Measurements from ENCODE around the gene L1TD1.

DNA sequence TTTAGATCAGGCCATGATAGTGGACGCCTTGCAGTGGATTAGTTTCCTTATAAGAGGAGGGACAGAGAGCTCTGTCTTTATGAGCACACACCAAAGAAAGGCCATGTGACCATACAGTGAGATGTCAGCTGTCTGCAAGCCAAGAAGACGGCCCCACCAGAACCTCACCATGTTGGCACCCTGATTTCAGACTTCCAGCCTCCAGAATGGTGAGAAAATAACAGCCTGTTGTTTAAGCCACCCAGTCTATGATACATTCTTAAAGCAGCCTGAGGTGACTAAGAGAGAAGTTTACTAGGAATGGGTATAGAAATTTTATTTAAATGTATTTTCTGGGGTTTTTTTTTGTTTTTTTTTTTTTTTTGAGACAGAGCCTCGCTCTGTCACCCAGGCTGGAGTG, 29.5 kb downstream of the L1TD1 start:
- TF ChIP-seq, protein P1, sequence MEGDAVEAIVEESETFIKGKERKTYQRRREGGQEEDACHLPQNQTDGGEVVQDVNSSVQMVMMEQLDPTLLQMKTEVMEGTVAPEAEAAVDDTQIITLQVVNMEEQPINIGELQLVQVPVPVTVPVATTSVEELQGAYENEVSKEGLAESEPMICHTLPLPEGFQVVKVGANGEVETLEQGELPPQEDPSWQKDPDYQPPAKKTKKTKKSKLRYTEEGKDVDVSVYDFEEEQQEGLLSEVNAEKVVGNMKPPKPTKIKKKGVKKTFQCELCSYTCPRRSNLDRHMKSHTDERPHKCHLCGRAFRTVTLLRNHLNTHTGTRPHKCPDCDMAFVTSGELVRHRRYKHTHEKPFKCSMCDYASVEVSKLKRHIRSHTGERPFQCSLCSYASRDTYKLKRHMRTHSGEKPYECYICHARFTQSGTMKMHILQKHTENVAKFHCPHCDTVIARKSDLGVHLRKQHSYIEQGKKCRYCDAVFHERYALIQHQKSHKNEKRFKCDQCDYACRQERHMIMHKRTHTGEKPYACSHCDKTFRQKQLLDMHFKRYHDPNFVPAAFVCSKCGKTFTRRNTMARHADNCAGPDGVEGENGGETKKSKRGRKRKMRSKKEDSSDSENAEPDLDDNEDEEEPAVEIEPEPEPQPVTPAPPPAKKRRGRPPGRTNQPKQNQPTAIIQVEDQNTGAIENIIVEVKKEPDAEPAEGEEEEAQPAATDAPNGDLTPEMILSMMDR (IDR thresholded peaks at IDR 0.05; ENCODE audit: poor library complexity, severe bottlenecking) = no peak
- no peak for TF ChIP-seq EP300 (conservative IDR thresholded peaks at IDR 0.05; ENCODE audit: poor library complexity, severe bottlenecking)
- no peak for TF ChIP-seq SMC3 (conservative IDR thresholded peaks at IDR 0.05; ENCODE audit: poor library complexity)
- TF ChIP-seq POLR2AphosphoS5 (IDR thresholded peaks at IDR 0.05) = no peak
- TF ChIP-seq EZH2 (IDR thresholded peaks at IDR 0.05; ENCODE audit: borderline replicate concordance, insufficient read depth, low read length, poor library complexity, severe bottlenecking) = no peak
- no peak for TF ChIP-seq TAF1 (IDR thresholded peaks at IDR 0.05; ENCODE audit: low read depth)
- TF ChIP-seq, protein P2, sequence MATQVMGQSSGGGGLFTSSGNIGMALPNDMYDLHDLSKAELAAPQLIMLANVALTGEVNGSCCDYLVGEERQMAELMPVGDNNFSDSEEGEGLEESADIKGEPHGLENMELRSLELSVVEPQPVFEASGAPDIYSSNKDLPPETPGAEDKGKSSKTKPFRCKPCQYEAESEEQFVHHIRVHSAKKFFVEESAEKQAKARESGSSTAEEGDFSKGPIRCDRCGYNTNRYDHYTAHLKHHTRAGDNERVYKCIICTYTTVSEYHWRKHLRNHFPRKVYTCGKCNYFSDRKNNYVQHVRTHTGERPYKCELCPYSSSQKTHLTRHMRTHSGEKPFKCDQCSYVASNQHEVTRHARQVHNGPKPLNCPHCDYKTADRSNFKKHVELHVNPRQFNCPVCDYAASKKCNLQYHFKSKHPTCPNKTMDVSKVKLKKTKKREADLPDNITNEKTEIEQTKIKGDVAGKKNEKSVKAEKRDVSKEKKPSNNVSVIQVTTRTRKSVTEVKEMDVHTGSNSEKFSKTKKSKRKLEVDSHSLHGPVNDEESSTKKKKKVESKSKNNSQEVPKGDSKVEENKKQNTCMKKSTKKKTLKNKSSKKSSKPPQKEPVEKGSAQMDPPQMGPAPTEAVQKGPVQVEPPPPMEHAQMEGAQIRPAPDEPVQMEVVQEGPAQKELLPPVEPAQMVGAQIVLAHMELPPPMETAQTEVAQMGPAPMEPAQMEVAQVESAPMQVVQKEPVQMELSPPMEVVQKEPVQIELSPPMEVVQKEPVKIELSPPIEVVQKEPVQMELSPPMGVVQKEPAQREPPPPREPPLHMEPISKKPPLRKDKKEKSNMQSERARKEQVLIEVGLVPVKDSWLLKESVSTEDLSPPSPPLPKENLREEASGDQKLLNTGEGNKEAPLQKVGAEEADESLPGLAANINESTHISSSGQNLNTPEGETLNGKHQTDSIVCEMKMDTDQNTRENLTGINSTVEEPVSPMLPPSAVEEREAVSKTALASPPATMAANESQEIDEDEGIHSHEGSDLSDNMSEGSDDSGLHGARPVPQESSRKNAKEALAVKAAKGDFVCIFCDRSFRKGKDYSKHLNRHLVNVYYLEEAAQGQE (IDR thresholded peaks at IDR 0.05; ENCODE audit: borderline replicate concordance) = no peak
- no peak for TF ChIP-seq RAD21 (conservative IDR thresholded peaks at IDR 0.05)

Data from neural cell (in vitro differentiated cells).